Activated CD8-positive, alpha-beta T cell treated with anti-CD3 and anti-CD28 coated beads for 36 hours (primary cell): ENCODE data around the gene TCF12. TPM values are rescaled to one million over a fixed set of nuclear protein-coding genes. Genes with fewer than 3 reads are reported as not detected.

ENCODE experiments used
- ATAC-seq: fragments of 200-7000 bp; cut with Tn5 transposase; one replicate; pipeline ENCODE4 v1.10.0; 2021; ENCODE audit warnings: mild to moderate bottlenecking, moderate library complexity
- CTCF ChIA-PET: fragments of 350-600 bp; sonication (Branson Sonifier 250); formaldehyde crosslinking; loops from one replicate; lab custom pipeline; 2021; ENCODE audit warnings: antibody characterized with exemption; lab: Charles Lee
- POLR2A ChIA-PET: fragments of 350-600 bp; sonication (Branson Sonifier 250); formaldehyde crosslinking; loops from one replicate; lab custom pipeline; 2021; ENCODE audit warnings: antibody characterized with exemption; lab: Charles Lee
- DNase-seq: peaks from one replicate; pipeline ENCODE4 v3.0.0-alpha.2; 2020
- H3K27ac Mint-ChIP-seq: one replicate; pipeline ENCODE4 v1.8.0; 2021; ENCODE audit warnings: mild to moderate bottlenecking, mixed read lengths
- H3K27me3 Mint-ChIP-seq: one replicate; pipeline ENCODE4 v1.8.0; 2021; ENCODE audit warnings: mixed read lengths
- H3K36me3 Mint-ChIP-seq: one replicate; pipeline ENCODE4 v1.8.0; 2021; ENCODE audit warnings: low read depth, mixed read lengths
- H3K4me1 Mint-ChIP-seq: one replicate; pipeline ENCODE4 v1.8.0; 2021; ENCODE audit warnings: low read depth, mixed read lengths
- H3K4me3 Mint-ChIP-seq: one replicate; pipeline ENCODE4 v1.8.0; 2021; ENCODE audit warnings: mild to moderate bottlenecking, moderate library complexity, mixed read lengths
- H3K9me3 Mint-ChIP-seq: one replicate; pipeline ENCODE4 v1.8.0; 2021; ENCODE audit warnings: mixed read lengths
- CTCF ChIP-seq: fragments of 200-600 bp; IDR thresholded peaks from one replicate; pipeline ENCODE4 v1.8.0; 2022; ENCODE audit warnings: antibody characterized with exemption, mild to moderate bottlenecking
- intact Hi-C: fragments of 100-400 bp; cut with micrococcal nuclease; formaldehyde crosslinking; loops from one replicate; pipeline ENCODE4 v1.10.0; 2022
- total RNA-seq, 2 experiments: library from RNA; stranded (reverse); gene quantifications; one replicate each; pipeline ENCODE4 v1.2.3, GENCODE V29; 2021

Gene TCF12
- total RNA-seq, 2 experiments from 2014 or later, result 60.5 to 67.4 TPM

GRCh38 chr15:57038496-57038895 is 120.1 kb downstream of the TCF12 start:
- H3K9me3 Mint-ChIP-seq, result no peaks in the 10 kb centered on the region
- no peak overlapping the region for H3K4me3 Mint-ChIP-seq
- no peak overlapping the region for H3K27ac Mint-ChIP-seq

GRCh38 chr15:57041416-57041815 is 123.0 kb downstream of the TCF12 start:
- no peak overlapping the region for H3K4me3 Mint-ChIP-seq
- H3K4me1 Mint-ChIP-seq, result peaks cover 55% of the 10 kb centered on the region
- CTCF ChIA-PET, result no interaction called here
- H3K27ac Mint-ChIP-seq, result no peak overlapping the region
- ATAC-seq (no peak), DNase-seq (no peak)
- peaks cover 11% of the 10 kb centered on the region for H3K36me3 Mint-ChIP-seq
- intact Hi-C loops, result no loop called here
- H3K9me3 Mint-ChIP-seq, result no peaks in the 10 kb centered on the region
- POLR2A ChIA-PET, result no interaction called here
- H3K27me3 Mint-ChIP-seq, result no peaks in the 10 kb centered on the region
- TF ChIP-seq CTCF, result no peak

More at GRCh38 chr15:57038496-57038895, 120.1 kb downstream of the TCF12 start:
- TF ChIP-seq CTCF, result no peak
- ATAC-seq, result no peak
- peaks cover 45% of the 10 kb centered on the region for H3K4me1 Mint-ChIP-seq
- CTCF ChIA-PET, result interaction anchor here (1.2 kb wide), 1 partner anchor 120 kb away, joined by 3 read pairs; the partner anchor contains the start of gene TCF12
- H3K27me3 Mint-ChIP-seq, result no peaks in the 10 kb centered on the region
- peaks cover 6% of the 10 kb centered on the region for H3K36me3 Mint-ChIP-seq
- DNase-seq, result no peak
- intact Hi-C loops, result no loop called here
- POLR2A ChIA-PET, result interaction anchor here (0.6 kb wide), 1 partner anchor 420 kb away, joined by 3 read pairs; no protein-coding TSS in a partner anchor

- Mint-ChIP-seq H3K4me3 (no peak overlapping the region), H3K4me1 (peaks cover 33% of the 10 kb centered on the region), H3K36me3 (peaks cover 6% of the 10 kb centered on the region), H3K27me3 (no peaks in the 10 kb centered on the region), H3K27ac (no peak overlapping the region), H3K9me3 (no peaks in the 10 kb centered on the region)
- TF ChIP-seq CTCF, result no peak
- ChIA-PET POLR2A (no interaction called here), CTCF (no interaction called here)
- DNase-seq, result no peak
- ATAC-seq, result no peak
- intact Hi-C loops, result no loop called here
These were observed 125.7 kb downstream of the TCF12 start for GRCh38 chr15:57044072-57044702.

- ChIA-PET POLR2A (no interaction called here), CTCF (no interaction called here)
- H3K27me3 Mint-ChIP-seq, result no peaks in the 10 kb centered on the region
- H3K27ac Mint-ChIP-seq, result no peak overlapping the region
- H3K36me3 Mint-ChIP-seq, result peaks cover 6% of the 10 kb centered on the region
- TF ChIP-seq CTCF, result no peak
- no peak overlapping the region for H3K4me3 Mint-ChIP-seq
- DNase-seq (no peak), ATAC-seq (no peak)
- no peaks in the 10 kb centered on the region for H3K9me3 Mint-ChIP-seq
- H3K4me1 Mint-ChIP-seq, result peaks cover 31% of the 10 kb centered on the region
- intact Hi-C loops, result no loop called here
These were observed 126.5 kb downstream of the TCF12 start for GRCh38 chr15:57044970-57045369.

- H3K27me3 Mint-ChIP-seq, result no peaks in the 10 kb centered on the region
- H3K4me1 Mint-ChIP-seq, result peaks cover 30% of the 10 kb centered on the region
- no peak overlapping the region for H3K4me3 Mint-ChIP-seq
- TF ChIP-seq CTCF, result no peak
- DNase-seq, result no peak
- intact Hi-C loops, result no loop called here
- H3K9me3 Mint-ChIP-seq, result no peaks in the 10 kb centered on the region
- H3K36me3 Mint-ChIP-seq, result peaks cover 6% of the 10 kb centered on the region
- H3K27ac Mint-ChIP-seq, result no peak overlapping the region
- ATAC-seq, result no peak
- ChIA-PET CTCF (no interaction called here), POLR2A (no interaction called here)
These were observed 127.4 kb downstream of the TCF12 start for GRCh38 chr15:57045741-57046382.
